Epithelial cell of prostate (primary cell): ENCODE results near the gene ABCC6.
"Not testable (repeated sequence)": the region's sequence is repeated elsewhere in the genome, so short reads cannot be mapped to it uniquely, and the experiment has no call there.

Experiments used
- DNase-seq: peaks from one replicate; pipeline ENCODE4 v3.0.0-alpha.2; 2011; ENCODE audit warnings: low read depth, low spot score
- H3K27ac ChIP-seq: fragments of 450-650 bp; 2 replicates; pipeline ENCODE4 v1.5.1; 2017; ENCODE audit warnings: mild to moderate bottlenecking

Gene ABCC6

DNA sequence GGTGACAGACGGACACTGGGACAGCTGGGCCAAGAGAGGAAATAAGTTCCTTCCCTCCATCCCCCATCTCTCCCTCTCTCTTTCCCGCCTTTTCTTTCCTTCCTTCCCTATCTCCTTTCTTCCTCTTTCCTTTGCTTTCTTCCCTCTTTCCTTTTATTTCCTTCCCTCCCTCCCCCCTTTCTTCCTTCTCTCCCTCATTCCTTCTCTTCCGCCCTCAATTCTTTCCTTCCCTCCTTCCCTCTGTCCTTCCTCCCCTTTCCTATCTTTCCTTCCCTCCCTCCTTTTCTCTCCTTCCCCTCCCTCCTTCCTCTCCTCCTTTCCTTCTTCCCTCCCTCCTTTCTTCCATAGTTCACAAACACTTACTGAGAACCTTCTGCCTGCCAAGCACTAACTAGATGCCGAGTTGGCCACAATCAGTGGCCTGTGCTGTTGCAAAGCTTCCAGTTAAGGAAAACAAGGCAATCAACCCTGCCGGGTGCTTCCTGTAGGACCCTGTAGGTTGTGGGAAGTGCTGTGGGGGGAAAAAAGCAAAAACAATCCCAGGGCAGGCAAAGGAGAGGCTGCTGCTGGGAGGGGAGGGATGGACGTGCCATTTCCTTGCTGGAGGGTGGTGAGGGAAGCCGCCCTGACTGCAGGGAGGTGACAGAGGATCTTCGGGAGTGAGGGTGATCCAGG, 31.7 kb downstream of the ABCC6 start:
- no peak for DNase-seq
- H3K27ac ChIP-seq, result no peak overlapping the region

DNA sequence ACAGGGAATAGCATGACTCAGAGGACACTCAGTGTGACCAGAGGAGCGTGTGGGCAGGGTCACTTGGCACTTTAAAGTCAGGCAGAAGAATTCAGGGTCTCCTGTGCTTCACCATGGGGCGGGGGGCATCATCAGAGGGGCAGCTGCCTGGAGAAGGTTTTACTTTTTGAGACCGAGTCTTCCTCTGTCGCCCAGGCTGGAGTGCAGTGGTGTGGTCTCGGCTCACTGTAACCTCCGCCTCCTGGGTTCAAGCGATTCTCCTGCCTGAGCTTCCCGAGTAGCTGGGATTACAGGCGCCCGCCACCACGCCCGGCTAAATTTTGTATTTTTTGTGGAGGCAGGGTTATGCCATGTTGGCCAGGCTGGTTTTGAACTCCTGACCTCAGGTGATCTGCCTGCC, 32.3 kb downstream of the ABCC6 start:
- DNase-seq, result not testable (repeated sequence)

DNA sequence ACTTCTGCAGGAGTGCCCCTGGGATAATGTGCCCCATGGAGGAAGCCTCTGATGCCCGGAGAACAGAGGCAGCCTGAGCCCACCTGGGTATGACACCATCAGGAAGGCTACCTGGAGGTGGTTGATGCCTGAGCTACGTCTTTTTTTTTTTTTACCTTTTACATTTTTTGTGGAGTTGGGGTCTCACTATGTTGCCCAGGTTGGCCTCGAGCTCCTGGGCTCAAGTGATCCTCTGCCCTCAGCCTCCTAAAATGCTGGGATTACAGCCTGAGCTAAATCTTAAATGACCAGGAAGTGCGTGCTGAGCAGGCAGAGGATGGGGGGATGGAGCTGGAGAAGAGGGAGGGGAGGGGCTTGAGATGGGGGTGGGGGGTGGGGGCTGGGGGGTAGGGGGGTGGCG, 32.7 kb downstream of the ABCC6 start:
- no peak overlapping the region for H3K27ac ChIP-seq
- DNase-seq, result no peak

More for the DNA sequence above, 32.3 kb downstream of the ABCC6 start:
- H3K27ac ChIP-seq, result not testable (repeated sequence)

DNA sequence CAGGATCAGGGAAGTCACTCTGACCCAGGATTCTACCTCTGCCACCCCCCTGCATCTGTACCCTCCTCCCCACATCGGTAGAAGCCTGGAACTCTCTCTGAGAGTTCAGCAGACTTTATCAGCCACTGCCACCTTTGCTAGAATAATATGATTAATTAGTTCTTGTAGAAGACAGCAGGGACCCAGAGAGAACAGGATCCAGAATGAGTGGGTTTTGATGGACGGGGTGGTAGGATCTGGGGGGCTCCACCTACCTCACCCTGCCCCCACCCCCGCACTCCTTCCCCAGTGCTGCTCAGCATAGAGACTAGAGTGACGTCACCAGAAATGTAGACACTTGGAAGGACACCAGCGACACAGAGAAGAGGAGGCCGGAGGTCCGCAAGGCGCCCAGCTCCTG, 33.5 kb downstream of the ABCC6 start:
- no peak for DNase-seq
- no peak overlapping the region for H3K27ac ChIP-seq

DNA sequence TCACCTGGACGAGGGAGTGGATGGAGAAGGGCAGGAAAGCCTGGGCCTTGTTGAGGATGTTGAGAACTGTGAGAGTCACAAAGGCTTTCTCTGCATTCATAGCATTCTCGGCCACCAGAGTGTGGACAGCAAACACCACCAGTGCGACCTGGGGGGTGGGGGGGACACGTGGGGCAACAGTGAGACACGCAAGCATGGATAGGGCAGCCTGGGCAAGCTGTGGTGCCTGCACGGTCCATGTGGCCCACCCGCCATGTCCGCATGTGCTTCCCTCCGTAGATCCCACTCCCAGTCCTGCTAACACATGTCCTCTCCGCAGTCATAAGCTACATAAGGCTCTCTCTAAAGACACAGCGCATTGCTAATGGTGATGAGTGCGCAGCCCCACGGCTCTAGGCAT, 34.5 kb downstream of the ABCC6 start:
- no peak overlapping the region for H3K27ac ChIP-seq
- no peak for DNase-seq

DNA sequence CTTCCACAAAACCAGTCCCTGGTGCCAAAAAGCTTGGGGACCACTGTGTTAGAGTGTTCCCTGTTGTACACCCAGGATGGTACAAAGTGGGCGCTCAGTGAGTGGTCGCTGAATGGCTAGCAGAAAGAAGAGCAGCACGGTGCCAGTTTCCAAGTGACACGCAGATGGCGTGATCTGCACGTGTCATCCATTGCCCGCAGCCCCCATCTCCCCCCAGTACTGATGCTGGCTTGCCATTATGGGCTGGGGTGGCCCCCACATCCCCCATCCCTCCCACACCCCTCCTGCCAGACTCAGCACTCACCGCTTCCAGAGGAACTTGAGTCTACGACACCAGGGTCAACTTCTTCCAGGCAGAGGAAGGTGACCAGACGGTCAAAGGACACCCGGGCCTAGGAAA, 36.5 kb downstream of the ABCC6 start:
- no peak for DNase-seq
- no peak overlapping the region for H3K27ac ChIP-seq

DNA sequence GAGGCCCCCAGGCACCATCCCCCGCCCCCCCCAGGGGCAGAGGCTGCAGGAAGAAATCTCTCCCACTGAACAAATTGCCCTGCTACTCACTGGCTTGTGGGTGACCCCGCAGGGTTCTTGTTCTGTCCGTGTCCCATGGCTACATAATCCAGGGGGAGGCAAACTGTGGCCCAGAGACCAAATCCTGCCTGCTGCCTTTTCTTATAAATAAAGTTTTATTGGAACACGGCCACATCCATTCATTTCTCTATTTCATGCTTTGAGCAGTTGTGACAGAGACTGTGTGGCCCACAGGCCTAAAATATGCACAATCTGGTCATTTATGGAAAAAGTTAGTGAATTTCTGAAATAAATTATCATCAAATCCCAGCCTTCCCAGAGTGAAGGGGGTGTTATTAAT, 38.2 kb downstream of the ABCC6 start:
- no peak for DNase-seq
- no peak overlapping the region for H3K27ac ChIP-seq

DNA sequence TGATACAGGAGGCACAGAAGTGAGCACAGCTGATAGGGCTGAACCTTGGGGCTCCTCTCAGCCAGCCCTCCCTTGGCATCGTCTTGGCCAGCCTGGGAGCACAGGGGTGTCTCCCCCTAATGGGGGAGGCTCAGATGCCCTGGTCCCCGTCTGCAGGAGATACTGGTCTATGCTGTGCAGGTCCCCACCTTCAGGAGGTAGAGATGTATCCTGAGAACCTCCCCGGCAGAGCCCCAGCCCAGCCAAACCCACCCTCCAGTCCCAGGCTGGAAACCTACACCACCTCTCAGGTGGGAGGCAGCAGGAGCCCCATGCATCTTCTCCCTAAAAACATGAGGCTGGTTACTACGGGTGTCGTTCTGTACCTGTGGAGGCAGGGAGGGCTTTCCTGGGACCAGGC, 38.7 kb downstream of the ABCC6 start:
- H3K27ac ChIP-seq, result no peak overlapping the region
- no peak for DNase-seq

DNA sequence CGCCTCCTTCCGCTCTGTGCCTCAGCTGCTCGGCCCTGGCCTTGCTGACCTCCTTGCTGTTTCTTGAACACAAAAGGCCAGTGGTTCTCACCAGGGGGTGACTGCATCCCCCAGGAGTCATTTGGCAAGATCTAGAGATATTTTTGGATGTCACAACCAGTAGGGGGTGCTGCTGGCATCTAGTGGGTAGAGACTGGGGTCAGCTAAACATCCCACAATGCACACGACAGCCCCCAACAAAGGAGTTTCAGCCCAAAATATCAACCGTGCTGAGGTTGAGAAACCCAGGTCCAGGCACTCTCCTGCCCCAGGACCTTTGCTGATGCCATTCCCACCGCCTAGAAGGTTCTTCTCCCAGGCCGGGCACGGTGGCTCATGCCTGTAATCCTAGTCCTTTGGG, 39.7 kb downstream of the ABCC6 start:
- no peak overlapping the region for H3K27ac ChIP-seq
- DNase-seq, result no peak

DNA sequence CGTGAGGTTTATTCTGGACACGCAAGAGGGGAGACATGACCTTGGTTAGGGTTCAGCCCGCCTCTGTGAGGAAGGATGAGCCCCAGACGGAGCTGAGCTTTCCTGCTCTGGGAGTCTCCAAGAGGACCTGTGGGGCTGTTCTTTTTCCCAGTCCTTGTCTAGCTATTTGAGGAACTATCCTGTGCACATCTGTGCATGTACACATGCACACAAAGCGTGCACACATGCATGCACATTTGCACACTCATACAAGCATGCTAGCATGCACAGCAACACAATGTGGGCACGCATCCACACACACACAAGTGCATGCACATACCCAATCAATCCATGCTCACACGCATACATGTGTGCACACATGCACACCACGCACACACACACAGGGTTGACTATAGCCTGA, 40.4 kb downstream of the ABCC6 start:
- no peak overlapping the region for H3K27ac ChIP-seq
- no peak for DNase-seq

DNA sequence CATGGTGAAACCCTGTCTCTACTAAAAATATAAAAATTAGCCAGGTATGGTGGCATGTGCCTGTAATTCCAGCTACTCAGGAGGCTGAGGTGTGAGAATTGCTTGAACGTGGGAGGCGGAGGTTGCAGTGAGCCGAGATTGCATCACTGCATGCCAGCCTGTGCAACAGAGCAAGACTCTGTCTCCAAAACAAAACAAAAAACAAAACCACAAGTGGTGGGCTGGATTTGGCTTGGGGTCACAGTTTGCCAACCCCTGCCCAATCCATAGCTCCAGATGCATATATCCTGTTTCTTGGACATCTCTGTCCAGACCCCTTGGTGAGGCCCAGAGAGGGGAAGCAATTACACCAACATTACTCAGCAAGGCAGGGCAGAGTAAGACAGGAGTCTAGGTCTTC, 41.5 kb downstream of the ABCC6 start:
- not testable (repeated sequence) for DNase-seq, H3K27ac ChIP-seq

DNA sequence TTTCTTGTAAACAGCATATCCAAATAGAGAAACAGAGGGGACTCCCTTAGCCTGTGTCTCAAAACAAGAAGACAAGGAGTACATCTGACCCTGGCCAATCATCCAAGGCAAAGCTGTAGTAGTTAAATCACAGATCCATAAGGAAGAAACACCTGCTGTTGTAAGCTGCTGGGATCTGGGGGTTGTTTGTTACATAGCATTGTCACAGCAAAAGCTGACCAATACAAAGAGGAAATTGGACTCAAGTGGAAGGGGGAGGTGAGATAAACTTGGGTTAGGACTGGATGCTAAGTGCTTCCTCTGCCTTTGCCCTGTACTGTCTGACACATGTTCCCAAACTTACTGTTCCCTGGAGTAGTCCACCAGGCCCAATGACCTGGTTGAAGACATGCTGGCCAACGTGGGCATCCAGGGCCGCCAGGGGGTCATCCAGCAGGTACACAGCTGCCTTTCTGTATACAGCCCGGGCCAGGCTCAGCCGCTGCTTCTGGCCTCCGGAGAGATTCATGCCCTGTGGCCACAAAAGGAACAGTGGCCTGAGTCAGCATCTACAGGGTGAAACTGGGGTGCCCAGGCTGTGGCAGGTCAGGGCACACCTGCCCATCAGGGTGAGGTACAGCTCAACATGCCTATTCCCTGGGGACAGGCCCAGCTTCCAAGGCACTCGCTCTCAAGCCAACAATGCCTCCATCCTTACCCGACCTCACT, 44.7 kb downstream of the ABCC6 start:
- no peak for DNase-seq
- no peak overlapping the region for H3K27ac ChIP-seq

DNA sequence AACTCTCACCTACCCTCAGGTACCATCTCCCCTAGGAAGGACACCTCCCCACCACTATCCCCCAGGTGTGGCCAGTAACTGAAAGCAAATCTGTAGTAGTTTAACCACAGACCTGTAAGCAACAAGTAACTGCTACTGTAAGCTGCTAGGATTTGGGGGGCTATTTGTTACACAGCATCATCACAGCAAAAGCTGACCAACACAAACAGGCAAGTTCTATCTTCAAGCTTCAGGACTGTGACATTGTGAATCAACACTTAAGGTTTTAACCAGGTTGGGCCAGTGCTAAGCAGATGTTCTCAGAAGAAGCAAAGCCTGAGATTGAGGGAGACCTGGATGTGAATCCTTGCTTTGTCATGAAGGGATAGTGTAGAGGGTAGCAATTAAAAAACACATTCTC, 47.0 kb downstream of the ABCC6 start:
- DNase-seq, result no peak
- H3K27ac ChIP-seq, result no peak overlapping the region

DNA sequence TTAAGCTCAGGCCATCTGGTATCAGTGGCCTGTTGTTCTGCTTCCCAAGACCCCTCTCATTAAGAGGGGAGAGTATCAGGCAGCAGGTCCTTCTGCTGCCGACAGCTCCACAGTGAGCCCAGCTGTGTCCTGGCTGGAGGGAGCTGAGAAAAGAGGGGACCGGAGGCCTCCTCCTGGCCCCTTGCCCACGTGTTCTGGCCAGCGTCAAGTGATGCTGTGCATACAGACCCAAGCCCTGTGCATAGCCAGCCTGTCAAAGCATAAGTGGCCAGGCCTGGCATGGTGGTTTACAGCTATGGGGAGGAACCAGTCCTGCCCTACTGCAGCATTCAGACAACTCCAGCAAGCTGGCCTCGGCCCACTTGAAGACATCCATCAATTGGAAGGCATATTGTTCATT, 48.0 kb downstream of the ABCC6 start:
- no peak for DNase-seq
- H3K27ac ChIP-seq, result no peak overlapping the region

DNA sequence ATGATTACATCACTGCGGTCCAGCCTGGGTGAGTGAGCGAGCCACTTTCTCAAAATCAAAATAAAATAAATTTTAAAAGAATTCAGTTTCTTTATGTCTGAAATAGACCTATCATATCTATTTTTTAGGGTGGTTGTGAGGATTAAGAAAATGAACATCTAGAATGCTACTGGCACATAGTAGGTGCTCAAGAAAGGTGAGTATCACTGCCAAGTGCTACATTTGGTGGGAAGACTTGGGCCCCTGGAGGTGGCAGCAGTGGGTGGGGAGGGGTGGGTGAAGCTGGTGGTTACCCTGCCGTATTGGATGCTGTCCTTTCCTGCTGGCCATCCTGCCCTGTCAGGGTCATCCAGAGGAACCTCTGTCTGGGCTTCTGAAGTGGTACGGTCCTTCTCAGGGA, 50.3 kb downstream of the ABCC6 start:
- DNase-seq, result no peak

DNA sequence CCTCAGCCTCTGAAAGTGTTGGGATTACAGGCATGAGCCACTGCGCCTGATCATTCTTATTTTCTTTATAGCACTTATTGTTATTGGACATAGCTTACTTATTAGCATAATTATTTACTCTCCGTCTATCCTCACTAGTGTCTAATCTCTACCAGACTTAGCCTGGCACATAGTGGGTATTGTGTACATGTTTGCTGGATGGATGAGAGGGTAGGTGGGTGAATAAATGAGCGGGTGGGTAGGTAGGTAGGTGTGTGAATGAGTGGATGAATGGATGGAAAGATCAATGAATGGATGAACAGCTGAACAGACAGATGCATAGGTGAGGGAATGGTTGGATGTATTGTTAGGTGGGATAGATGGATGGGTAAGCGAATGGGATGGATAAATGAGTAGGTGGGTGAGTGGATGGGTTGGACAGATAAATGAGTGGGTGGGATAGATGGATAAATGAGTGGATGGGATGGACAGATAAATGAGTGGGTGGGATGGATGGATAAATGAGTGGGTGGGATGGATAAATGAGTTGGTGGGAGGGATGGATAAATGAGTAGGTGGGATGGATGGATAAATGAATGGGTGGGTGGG, 51.9 kb downstream of the ABCC6 start:
- H3K27ac ChIP-seq, result no peak overlapping the region
- DNase-seq, result no peak

More for the DNA sequence above, 50.3 kb downstream of the ABCC6 start:
- no peak overlapping the region for H3K27ac ChIP-seq

DNA sequence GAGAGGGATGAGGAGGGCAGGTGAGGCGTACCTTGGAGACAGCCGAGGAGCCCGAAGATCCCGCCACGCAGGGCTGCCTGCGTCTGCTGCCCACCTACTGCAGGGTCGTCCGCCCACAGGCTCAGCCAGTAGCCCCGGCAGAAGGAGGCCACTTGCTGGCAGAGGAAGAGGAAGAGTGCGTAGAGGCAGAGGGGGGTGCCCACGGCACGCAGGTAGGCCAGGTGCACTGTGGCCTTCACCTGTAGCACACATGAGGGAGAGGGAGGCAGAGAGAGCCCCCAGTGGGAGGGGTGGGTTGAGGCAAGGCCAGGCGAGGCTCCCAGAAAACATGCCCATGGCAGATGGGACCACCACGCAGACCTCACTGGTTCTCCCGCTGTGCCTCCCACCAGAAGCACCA, 53.7 kb downstream of the ABCC6 start:
- no peak for DNase-seq
- no peak overlapping the region for H3K27ac ChIP-seq

DNA sequence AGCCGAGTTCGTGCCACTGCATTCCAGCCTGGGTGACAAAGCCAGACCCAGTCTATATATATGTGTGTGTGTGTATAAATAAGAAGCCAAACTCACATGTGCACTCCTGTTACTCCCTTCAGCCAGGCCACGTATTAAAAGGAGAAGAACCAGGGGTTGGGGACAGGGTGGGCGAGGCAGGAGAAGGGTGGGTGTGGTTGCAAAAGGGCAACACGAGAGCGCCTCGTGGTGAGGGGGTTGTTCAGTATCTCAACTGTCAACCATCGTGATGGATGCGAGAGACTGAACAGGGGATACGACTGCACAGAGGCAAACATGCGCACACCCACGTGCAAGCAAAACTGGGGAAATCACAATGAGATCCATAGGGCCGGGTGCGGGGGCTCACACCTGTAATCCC, 54.9 kb downstream of the ABCC6 start:
- H3K27ac ChIP-seq, result no peak overlapping the region
- DNase-seq, result no peak

DNA sequence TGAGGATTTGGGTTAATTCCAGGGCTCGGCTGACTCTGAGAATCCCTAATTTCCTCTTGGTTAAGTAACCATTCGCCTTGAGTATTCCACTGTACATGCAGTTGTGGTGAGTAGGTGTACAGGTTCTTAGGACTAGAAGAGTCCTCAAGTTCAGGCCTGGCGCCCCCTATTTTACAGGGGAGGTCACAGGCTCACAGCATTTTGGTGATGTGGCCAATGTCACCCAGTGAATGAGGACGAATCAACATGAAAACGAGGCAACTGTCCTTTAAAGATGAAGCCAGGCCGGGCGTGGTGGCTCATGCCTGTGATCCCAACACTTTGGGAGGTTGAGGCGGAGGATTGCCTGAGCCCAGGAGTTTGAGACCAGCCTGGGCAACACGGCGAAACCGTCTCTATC, 55.4 kb downstream of the ABCC6 start:
- H3K27ac ChIP-seq, result no peak overlapping the region
- no peak for DNase-seq

DNA sequence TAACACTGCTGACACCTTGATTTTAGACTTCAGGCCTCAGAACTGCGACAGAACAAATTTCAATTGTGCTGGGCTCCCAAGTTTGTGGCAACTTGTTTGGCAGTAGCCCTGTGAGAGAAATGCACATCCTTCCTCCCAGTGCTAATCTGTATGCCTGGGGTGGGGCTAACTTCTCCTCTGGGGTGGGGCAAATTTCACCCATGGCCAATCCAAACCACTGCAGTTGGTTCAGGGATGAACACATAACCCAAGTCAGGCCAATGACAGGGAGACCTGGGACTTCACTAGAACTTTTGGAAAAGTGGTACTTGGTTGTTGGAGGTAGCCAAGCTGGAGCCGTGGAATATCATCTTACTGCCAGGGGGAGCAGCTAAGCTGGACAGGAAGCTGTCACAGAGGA, 56.3 kb downstream of the ABCC6 start:
- H3K27ac ChIP-seq, result no peak overlapping the region
- DNase-seq, result no peak

DNA sequence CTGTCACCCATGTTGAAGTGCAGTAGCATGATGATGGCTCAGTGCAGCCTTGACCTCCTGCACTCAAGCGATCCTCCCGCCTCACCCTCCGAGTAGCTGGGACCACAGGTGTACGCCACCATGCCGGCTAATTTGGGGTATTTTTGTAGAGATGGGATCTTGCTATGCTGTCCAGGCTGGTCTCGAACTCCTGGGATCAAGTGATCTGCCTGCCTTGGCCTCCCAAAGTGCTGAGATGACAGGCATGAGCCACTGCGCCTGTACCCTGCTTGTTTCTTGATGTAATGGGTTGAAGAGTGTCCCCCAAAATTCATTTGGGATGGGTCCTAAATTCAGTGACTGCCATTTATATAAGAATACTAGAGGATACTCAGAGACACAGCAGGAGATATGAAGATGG, 57.2 kb downstream of the ABCC6 start:
- H3K27ac ChIP-seq, result no peak overlapping the region
- DNase-seq, result no peak

DNA sequence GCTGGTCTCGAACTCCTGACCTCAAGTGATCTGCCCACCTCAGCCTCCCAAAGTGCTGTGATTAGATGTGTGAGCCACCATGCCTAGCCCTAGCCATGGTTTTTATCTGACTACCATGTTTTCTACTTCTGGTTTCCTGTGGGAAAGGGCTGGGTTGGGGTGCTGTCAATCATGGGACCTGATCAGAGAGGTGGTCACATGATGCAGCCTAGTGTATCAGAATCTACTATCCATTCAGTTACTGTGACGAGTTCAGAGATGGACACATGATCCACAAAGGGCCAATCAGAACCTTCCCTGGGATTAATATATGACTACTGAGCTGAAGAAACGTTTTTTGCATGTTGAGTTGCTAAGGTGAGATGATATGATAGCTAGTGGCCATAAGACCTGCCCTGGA, 59.1 kb downstream of the ABCC6 start:
- H3K27ac ChIP-seq, result no peak overlapping the region
- DNase-seq, result no peak
